ENCODE measurements around the gene HTATIP2. TPM values are rescaled to one million over a fixed set of nuclear protein-coding genes. Genes with fewer than 3 reads are reported as not detected.

The HTATIP2 gene
- total and polyA plus RNA-seq, 9 of the 15 experiments (the other 6 are each of a cell fraction or from before 2014, with no cell fraction given) = 48.3 to 90.9 (median 64.4) TPM

DNA sequence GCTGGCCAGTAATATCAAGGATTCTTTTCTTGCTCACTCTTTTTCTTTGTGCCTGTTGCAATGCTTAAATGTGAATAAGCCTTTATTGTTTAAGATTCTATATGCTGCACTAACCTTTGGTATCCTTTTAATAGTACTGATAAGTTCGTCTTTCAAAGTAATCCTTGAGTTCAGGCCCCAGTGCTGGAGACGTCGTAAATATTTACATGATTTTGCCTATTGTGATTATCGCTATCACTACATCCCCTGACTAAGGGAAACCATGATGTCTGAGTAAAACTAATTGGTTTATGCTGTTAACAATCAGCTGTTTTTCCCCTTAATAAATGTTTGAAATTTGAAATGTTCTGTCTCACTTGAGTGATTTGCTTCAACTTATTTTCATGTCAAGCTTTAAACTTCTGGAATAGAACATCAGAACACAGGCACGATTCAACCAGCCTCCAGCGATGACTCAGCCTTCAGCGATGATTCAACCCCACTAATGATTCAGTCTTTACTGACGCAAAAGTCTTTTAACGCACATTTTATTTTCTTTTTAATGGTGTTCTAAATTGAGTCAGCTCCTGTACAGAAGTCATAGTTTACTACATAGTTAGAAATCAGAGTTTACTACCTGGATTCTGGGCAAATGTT lies 3.9 kb downstream of the HTATIP2 start (continued):
- TF ChIP-seq, protein P1, sequence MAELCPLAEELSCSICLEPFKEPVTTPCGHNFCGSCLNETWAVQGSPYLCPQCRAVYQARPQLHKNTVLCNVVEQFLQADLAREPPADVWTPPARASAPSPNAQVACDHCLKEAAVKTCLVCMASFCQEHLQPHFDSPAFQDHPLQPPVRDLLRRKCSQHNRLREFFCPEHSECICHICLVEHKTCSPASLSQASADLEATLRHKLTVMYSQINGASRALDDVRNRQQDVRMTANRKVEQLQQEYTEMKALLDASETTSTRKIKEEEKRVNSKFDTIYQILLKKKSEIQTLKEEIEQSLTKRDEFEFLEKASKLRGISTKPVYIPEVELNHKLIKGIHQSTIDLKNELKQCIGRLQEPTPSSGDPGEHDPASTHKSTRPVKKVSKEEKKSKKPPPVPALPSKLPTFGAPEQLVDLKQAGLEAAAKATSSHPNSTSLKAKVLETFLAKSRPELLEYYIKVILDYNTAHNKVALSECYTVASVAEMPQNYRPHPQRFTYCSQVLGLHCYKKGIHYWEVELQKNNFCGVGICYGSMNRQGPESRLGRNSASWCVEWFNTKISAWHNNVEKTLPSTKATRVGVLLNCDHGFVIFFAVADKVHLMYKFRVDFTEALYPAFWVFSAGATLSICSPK (IDR thresholded peaks at IDR 0.05; ENCODE audit: borderline replicate concordance) = no peak
- TF ChIP-seq PCBP2 (IDR thresholded peaks at IDR 0.05; ENCODE audit: low read depth, low read length, poor library complexity, severe bottlenecking) = no peak
- no peak for TF ChIP-seq NUFIP1 (IDR thresholded peaks at IDR 0.05; ENCODE audit: partially characterized antibody)
- TF ChIP-seq ELF2 (CRISPR knock-in tag; IDR thresholded peaks at IDR 0.05) = no peak
- no peak for TF ChIP-seq LARP7 (IDR thresholded peaks at IDR 0.05)
- no peak for TF ChIP-seq NCOA1 (IDR thresholded peaks at IDR 0.05; ENCODE audit: low read depth)
- no peak for TF ChIP-seq CBX3 (IDR thresholded peaks at IDR 0.05; ENCODE audit: borderline replicate concordance in 1 of 2, low read length in 2 of 2)
- TF ChIP-seq HOXB6 (CRISPR knock-in tag; IDR thresholded peaks at IDR 0.05; ENCODE audit: borderline replicate concordance) = no peak
- TF ChIP-seq NCOA4 (IDR thresholded peaks at IDR 0.05; ENCODE audit: partially characterized antibody) = no peak
- TF ChIP-seq TBL1XR1 (IDR thresholded peaks at IDR 0.05; ENCODE audit: low read length in 2 of 2) = 0 out of 4 replicates have a peak, but pooled peaks of 1 of the 2 experiments have one; percentile 10
- TF ChIP-seq, protein P2, sequence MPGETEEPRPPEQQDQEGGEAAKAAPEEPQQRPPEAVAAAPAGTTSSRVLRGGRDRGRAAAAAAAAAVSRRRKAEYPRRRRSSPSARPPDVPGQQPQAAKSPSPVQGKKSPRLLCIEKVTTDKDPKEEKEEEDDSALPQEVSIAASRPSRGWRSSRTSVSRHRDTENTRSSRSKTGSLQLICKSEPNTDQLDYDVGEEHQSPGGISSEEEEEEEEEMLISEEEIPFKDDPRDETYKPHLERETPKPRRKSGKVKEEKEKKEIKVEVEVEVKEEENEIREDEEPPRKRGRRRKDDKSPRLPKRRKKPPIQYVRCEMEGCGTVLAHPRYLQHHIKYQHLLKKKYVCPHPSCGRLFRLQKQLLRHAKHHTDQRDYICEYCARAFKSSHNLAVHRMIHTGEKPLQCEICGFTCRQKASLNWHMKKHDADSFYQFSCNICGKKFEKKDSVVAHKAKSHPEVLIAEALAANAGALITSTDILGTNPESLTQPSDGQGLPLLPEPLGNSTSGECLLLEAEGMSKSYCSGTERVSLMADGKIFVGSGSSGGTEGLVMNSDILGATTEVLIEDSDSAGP (CRISPR knock-in tag; IDR thresholded peaks at IDR 0.05) = no peak
- TF ChIP-seq ETV1 (tag; conservative IDR thresholded peaks at IDR 0.05; ENCODE audit: low read depth) = no peak
- TF ChIP-seq, protein P3, sequence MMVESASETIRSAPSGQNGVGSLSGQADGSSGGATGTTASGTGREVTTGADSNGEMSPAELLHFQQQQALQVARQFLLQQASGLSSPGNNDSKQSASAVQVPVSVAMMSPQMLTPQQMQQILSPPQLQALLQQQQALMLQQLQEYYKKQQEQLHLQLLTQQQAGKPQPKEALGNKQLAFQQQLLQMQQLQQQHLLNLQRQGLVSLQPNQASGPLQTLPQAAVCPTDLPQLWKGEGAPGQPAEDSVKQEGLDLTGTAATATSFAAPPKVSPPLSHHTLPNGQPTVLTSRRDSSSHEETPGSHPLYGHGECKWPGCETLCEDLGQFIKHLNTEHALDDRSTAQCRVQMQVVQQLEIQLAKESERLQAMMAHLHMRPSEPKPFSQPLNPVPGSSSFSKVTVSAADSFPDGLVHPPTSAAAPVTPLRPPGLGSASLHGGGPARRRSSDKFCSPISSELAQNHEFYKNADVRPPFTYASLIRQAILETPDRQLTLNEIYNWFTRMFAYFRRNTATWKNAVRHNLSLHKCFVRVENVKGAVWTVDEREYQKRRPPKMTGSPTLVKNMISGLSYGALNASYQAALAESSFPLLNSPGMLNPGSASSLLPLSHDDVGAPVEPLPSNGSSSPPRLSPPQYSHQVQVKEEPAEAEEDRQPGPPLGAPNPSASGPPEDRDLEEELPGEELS (CRISPR knock-in tag; IDR thresholded peaks at IDR 0.05; ENCODE audit: borderline replicate concordance) = no peak
- TF ChIP-seq EP400 (IDR thresholded peaks at IDR 0.05) = peak; percentile 62
- no peak for TF ChIP-seq ATF1 (CRISPR knock-in tag; IDR thresholded peaks at IDR 0.05)
- TF ChIP-seq ATF1 (tag; IDR thresholded peaks at IDR 0.05) = peak; percentile 58
- peak; percentile 95 for TF ChIP-seq NFE2 (IDR thresholded peaks at IDR 0.05; ENCODE audit: low read depth)
- no peak for TF ChIP-seq MCM5 (IDR thresholded peaks at IDR 0.05; ENCODE audit: low read depth)
- TF ChIP-seq NFE2L1 (tag; IDR thresholded peaks at IDR 0.05; ENCODE audit: borderline replicate concordance, low read depth) = peak; percentile 25; the same call in 1 of the 2 replicates
- TF ChIP-seq, protein P4, sequence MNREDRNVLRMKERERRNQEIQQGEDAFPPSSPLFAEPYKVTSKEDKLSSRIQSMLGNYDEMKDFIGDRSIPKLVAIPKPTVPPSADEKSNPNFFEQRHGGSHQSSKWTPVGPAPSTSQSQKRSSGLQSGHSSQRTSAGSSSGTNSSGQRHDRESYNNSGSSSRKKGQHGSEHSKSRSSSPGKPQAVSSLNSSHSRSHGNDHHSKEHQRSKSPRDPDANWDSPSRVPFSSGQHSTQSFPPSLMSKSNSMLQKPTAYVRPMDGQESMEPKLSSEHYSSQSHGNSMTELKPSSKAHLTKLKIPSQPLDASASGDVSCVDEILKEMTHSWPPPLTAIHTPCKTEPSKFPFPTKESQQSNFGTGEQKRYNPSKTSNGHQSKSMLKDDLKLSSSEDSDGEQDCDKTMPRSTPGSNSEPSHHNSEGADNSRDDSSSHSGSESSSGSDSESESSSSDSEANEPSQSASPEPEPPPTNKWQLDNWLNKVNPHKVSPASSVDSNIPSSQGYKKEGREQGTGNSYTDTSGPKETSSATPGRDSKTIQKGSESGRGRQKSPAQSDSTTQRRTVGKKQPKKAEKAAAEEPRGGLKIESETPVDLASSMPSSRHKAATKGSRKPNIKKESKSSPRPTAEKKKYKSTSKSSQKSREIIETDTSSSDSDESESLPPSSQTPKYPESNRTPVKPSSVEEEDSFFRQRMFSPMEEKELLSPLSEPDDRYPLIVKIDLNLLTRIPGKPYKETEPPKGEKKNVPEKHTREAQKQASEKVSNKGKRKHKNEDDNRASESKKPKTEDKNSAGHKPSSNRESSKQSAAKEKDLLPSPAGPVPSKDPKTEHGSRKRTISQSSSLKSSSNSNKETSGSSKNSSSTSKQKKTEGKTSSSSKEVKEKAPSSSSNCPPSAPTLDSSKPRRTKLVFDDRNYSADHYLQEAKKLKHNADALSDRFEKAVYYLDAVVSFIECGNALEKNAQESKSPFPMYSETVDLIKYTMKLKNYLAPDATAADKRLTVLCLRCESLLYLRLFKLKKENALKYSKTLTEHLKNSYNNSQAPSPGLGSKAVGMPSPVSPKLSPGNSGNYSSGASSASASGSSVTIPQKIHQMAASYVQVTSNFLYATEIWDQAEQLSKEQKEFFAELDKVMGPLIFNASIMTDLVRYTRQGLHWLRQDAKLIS (CRISPR knock-in tag; IDR thresholded peaks at IDR 0.05) = no peak

All from K562 (cell line).